ENCODE measurements around the gene CYP39A1. TPM values are rescaled to one million over a fixed set of nuclear protein-coding genes. Genes with fewer than 3 reads are reported as not detected.

CYP39A1 gene
- polyA plus RNA-seq, 6 donors from 2014 or later: not detected

DNA sequence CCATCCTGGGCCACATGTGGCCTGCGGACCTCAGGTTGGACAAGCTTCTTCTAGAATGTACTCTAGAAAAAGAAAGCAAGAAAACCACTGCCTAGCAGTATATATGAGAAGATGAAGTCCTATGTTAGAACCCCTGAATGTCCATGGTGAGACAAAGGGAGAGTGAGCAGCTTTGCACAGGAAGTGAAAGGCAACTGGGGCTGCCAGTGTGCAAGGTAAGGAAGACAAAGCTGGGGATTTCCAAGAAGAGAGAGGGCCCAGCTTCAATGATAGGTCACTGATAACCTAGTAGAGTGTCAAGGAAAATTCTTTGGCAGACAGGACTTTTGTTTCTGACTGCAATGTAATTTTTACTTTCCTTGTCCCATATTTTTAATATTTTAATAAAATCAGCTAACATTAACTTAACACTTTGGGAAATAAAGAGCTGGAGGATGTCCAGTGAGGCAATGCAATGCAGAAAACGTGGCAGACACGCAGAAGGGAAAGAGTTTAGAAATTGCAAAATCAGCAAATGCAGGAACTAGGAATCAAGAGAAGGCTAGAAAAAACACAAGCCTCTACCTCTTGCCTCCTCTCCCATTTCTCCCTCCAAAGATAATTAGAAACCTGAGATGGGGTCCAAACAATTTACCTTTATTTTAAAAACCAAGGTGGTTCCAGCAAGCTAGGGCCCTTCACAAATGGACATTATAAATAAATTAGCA, 47.4 kb downstream of the CYP39A1 start:
- H3K9me3 Mint-ChIP-seq: peaks cover 0 to 2% (median 0%) of the 10 kb centered on the region in 7 donors
- no peak for DNase-seq
- no peaks in the 10 kb centered on the region for H3K36me3 Mint-ChIP-seq
- H3K27me3 Mint-ChIP-seq: peaks cover 13 to 22% (median 19%) of the 10 kb centered on the region in 3 donors
- no peaks in the 10 kb centered on the region for H3K4me1 Mint-ChIP-seq
- H3K27ac Mint-ChIP-seq: peak overlapping the region in 1 of 6 donors; percentile 9
- H3K4me3 Mint-ChIP-seq: no peak overlapping the region
- ATAC-seq (ENCODE audit: low read depth in 2 of 2): no peak

GRCh38 chr6:46598215-46598614, 54.4 kb downstream of the CYP39A1 start:
- H3K4me3 Mint-ChIP-seq: no peak overlapping the region
- H3K4me1 Mint-ChIP-seq: no peaks in the 10 kb centered on the region
- H3K36me3 Mint-ChIP-seq: no peaks in the 10 kb centered on the region
- DNase-seq: no peak
- peaks cover 8 to 31% (median 17%) of the 10 kb centered on the region in 3 donors for H3K27me3 Mint-ChIP-seq
- peaks cover 0 to 11% (median 4%) of the 10 kb centered on the region in 7 donors for H3K9me3 Mint-ChIP-seq
- H3K27ac Mint-ChIP-seq: no peak overlapping the region
- ATAC-seq (ENCODE audit: low read depth in 2 of 2): no peak

DNA sequence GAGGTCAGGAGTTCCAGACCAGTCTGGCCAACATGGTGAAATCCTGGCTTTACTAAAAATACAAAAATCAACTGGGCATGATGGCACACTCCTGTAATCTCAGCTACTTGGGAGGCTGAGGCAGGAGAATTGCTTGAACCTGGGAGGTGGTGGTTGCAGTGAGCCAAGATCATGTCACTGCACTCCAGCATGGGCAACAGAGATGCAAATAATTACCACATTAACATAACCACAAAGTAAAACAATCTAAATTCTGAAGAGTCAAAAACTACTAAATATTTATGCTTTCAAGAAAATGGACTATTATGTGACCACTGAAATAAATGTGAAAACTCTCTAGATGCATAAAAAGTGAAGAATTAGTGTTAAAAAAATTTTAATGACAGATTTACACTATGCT, 59.9 kb downstream of the CYP39A1 start:
- ATAC-seq (ENCODE audit: low read depth in 2 of 2) (no peak), DNase-seq (no peak)
- Mint-ChIP-seq H3K9me3 (peaks cover 0 to 11% (median 4%) of the 10 kb centered on the region in 7 donors), H3K4me1 (no peaks in the 10 kb centered on the region), H3K27me3 (peaks cover 10 to 14% (median 11%) of the 10 kb centered on the region in 3 donors), H3K4me3 (no peak overlapping the region), H3K36me3 (no peaks in the 10 kb centered on the region), H3K27ac (no peak overlapping the region)

DNA sequence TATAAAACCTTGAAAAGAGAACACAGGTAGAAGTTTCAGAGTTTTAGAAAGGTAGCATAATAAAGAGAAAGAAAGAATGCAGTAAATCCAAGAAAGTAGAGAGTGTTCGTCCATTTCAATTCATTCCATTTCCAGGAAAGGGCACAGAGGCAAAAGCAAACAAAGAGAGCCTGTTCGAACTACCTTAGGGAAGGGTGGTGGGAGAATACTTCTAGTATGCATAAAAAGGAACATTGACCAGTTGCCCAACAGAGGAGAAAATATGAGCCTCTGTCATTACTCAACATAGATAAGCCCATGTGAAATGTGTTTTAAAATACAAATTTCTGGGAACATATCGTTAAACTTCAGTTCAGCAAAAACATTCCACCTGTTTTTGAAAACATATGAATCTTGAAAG, 60.6 kb downstream of the CYP39A1 start:
- Mint-ChIP-seq H3K27ac (no peak overlapping the region), H3K4me3 (no peak overlapping the region), H3K4me1 (no peaks in the 10 kb centered on the region), H3K27me3 (peaks cover 10 to 14% (median 11%) of the 10 kb centered on the region in 3 donors), H3K9me3 (peaks cover 0 to 11% (median 4%) of the 10 kb centered on the region in 7 donors), H3K36me3 (no peaks in the 10 kb centered on the region)
- no peak for ATAC-seq (ENCODE audit: low read depth in 2 of 2)
- DNase-seq: no peak

DNA sequence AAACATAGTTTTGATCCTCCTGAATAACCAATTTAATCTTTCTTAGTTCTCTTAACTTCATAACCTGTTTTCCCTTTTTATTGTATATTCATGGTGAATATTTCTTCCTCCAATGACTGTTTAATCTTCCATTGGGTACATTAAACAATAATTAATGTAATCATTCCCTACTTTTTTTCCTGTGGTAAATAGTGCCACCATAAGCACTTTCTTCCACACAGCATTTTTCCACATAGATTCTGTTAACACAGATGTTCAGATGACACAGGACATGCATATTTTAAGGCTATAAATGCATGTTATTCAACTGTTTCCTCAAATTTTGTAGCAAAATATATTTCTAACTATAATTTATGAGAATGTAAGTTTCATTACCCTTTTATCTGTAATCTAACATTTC, 61.9 kb downstream of the CYP39A1 start:
- no peaks in the 10 kb centered on the region for H3K36me3 Mint-ChIP-seq
- ATAC-seq (ENCODE audit: low read depth in 2 of 2) (no peak), DNase-seq (no peak)
- no peak overlapping the region for H3K27ac Mint-ChIP-seq
- H3K4me1 Mint-ChIP-seq: no peaks in the 10 kb centered on the region
- peaks cover 0 to 11% (median 4%) of the 10 kb centered on the region in 7 donors for H3K9me3 Mint-ChIP-seq
- H3K4me3 Mint-ChIP-seq: no peak overlapping the region
- H3K27me3 Mint-ChIP-seq: peaks cover 11 to 14% (median 14%) of the 10 kb centered on the region in 3 donors

DNA sequence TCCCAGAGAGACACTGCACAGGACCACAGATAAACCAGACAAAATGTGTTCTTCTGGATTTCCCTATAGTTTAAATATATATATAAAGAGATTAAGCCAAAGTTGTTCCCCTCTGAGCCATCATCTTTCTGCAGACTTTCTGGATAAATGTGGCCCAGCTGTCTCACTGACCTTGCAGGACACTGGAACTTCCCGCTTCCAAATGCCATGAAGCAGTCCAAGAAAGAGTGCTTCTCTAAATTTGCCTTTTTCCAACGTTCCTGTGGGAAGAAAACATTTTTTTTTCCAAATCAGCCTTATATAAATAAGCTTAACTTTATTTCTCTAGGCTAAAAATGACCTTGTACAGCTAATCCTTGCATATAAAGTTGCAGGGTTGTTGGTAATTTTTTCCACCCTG, 65.7 kb downstream of the CYP39A1 start:
- H3K36me3 Mint-ChIP-seq: no peaks in the 10 kb centered on the region
- H3K4me3 Mint-ChIP-seq: no peak overlapping the region
- ATAC-seq (ENCODE audit: low read depth in 2 of 2) (no peak), DNase-seq (no peak)
- H3K4me1 Mint-ChIP-seq: no peaks in the 10 kb centered on the region
- no peaks in the 10 kb centered on the region for H3K9me3 Mint-ChIP-seq
- H3K27me3 Mint-ChIP-seq: peaks cover 14 to 19% (median 15%) of the 10 kb centered on the region in 3 donors
- no peak overlapping the region for H3K27ac Mint-ChIP-seq

GRCh38 chr6:46584586-46584985, 68.0 kb downstream of the CYP39A1 start:
- no peak for DNase-seq
- H3K27me3 Mint-ChIP-seq: peaks cover 14 to 15% (median 14%) of the 10 kb centered on the region in 3 donors
- ATAC-seq (ENCODE audit: low read depth in 2 of 2): no peak
- H3K4me3 Mint-ChIP-seq: no peak overlapping the region
- peaks cover 0 to 2% (median 0%) of the 10 kb centered on the region in 7 donors for H3K9me3 Mint-ChIP-seq
- H3K27ac Mint-ChIP-seq: no peak overlapping the region
- H3K4me1 Mint-ChIP-seq: no peaks in the 10 kb centered on the region
- no peaks in the 10 kb centered on the region for H3K36me3 Mint-ChIP-seq

DNA sequence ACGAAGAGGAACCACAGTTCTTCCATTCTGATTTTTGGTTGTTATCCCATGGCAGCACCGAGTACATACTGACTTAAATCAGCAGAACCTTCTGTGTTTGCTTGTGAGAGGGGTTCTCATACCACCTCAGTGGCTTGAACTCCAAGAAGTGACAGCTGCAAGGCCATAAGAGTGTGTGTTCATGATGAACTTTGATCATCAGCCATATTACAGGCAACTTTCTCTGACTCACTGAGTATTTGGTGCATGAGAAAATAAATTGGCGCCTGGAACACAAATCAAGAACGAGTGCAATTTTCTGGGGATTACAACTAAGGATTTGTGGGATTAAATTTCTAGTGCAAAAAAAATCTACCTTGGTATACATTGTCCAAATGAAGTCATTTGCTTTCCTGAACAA, 68.9 kb downstream of the CYP39A1 start:
- Mint-ChIP-seq H3K4me1 (no peaks in the 10 kb centered on the region), H3K27me3 (peaks cover 6 to 12% (median 8%) of the 10 kb centered on the region in 3 donors), H3K4me3 (no peak overlapping the region), H3K27ac (no peak overlapping the region), H3K9me3 (peaks cover 0 to 2% (median 0%) of the 10 kb centered on the region in 7 donors), H3K36me3 (no peaks in the 10 kb centered on the region)
- ATAC-seq (ENCODE audit: low read depth in 2 of 2) (no peak), DNase-seq (no peak)

GRCh38 chr6:46583081-46583480, 69.5 kb downstream of the CYP39A1 start:
- Mint-ChIP-seq H3K4me3 (no peak overlapping the region), H3K9me3 (peaks cover 0 to 2% (median 0%) of the 10 kb centered on the region in 7 donors), H3K27ac (no peak overlapping the region), H3K4me1 (no peaks in the 10 kb centered on the region), H3K27me3 (peaks cover 0 to 10% (median 8%) of the 10 kb centered on the region in 3 donors), H3K36me3 (no peaks in the 10 kb centered on the region)
- no peak for ATAC-seq (ENCODE audit: low read depth in 2 of 2)
- no peak for DNase-seq

DNA sequence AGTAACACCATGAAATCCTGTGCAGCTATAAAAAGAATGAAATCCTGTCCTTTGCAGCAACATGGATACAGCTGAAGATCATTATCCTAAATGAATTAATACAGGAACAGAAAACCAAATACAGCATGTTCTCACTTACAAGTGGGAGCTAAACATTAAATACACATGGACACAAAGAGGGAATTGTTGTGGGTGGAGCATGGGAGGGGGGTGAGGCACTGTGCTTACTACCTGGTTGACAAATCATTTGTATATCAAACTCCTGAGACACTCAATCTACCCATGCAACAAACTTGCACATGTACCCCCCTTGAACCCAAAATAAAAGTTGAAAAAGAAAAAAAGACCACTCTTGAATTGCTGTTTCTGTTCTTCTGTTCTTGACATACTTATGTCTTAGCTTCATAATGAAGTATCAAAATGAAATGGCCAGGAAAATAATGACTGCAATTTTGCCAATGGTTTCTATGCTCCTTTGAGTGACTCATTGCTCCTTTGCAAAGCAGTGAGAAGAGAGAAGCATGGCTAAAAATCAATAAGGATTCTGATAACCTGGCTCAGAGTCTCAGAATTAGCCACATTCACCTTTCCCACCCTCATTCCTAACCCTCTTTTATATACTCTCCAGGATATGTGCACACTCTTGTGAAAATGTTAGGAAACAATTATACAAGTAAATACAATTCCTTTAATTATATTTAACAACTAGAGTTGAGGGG, 71.0 kb downstream of the CYP39A1 start:
- no peaks in the 10 kb centered on the region for H3K4me1 Mint-ChIP-seq
- no peak overlapping the region for H3K4me3 Mint-ChIP-seq
- H3K27me3 Mint-ChIP-seq: peaks cover 8 to 11% (median 10%) of the 10 kb centered on the region in 3 donors
- peaks cover 0 to 2% (median 0%) of the 10 kb centered on the region in 7 donors for H3K9me3 Mint-ChIP-seq
- no peak for ATAC-seq (ENCODE audit: low read depth in 2 of 2)
- H3K27ac Mint-ChIP-seq: no peak overlapping the region
- H3K36me3 Mint-ChIP-seq: no peaks in the 10 kb centered on the region
- no peak for DNase-seq

- peaks cover 17 to 33% (median 20%) of the 10 kb centered on the region in 3 donors for H3K27me3 Mint-ChIP-seq
- no peaks in the 10 kb centered on the region for H3K4me1 Mint-ChIP-seq
- peaks cover 7 to 21% (median 10%) of the 10 kb centered on the region in 7 donors for H3K9me3 Mint-ChIP-seq
- peaks cover 9% of the 10 kb centered on the region in 2 donors for H3K36me3 Mint-ChIP-seq
- ATAC-seq (ENCODE audit: low read depth in 2 of 2) (no peak), DNase-seq (no peak)
- no peak overlapping the region for H3K27ac Mint-ChIP-seq
- H3K4me3 Mint-ChIP-seq: no peak overlapping the region
Observed at GRCh38 chr6:46575530-46575929, 77.1 kb downstream of the CYP39A1 start.

DNA sequence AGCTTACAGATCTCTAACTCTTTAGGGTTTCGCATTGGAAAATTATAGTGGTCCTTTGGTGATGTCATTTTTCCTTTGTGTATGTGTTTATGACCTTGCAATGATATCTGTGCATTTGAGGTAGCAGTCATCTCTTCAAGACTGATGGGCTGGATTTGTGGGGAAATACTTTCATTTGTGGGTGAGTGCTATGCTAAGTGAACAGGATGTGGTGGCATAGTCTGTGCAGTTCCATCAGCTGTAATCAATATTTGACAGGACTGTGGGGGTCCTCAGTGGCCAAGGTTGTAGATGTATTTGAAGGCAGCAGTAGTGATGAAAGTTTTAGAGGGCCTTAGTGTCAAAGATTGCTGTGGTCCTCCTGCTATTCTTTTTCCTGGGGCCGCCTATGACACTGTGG, 79.5 kb downstream of the CYP39A1 start:
- ATAC-seq (ENCODE audit: low read depth in 2 of 2) (no peak), DNase-seq (no peak)
- H3K27ac Mint-ChIP-seq: peak overlapping the region in 1 of 6 donors; percentile 4
- peaks cover 7 to 27% (median 12%) of the 10 kb centered on the region in 7 donors for H3K9me3 Mint-ChIP-seq
- H3K27me3 Mint-ChIP-seq: peaks cover 21 to 28% (median 26%) of the 10 kb centered on the region in 3 donors
- H3K4me3 Mint-ChIP-seq: no peak overlapping the region
- peaks cover 9% of the 10 kb centered on the region in 2 donors for H3K36me3 Mint-ChIP-seq
- no peaks in the 10 kb centered on the region for H3K4me1 Mint-ChIP-seq

DNA sequence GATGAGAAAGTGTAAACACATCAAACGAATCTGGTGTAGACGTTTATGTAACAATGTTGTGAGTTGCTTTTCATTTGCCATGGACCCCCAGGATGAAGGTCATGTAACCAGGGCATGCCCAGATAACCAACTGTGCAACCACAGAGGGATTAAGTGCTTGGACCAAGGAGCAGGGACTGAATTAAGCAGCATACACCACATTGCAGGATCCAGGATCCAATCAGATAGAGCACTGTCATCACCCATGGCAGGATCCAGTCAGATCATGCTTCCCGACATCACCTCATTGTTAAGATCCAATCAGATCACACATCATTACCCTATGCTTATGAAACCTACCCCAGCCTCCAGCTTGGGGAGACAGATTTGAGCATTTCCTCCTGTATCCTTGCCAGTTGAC, 87.1 kb downstream of the CYP39A1 start:
- ATAC-seq (ENCODE audit: low read depth in 2 of 2) (no peak), DNase-seq (no peak)
- Mint-ChIP-seq H3K27me3 (peaks cover 9 to 17% (median 13%) of the 10 kb centered on the region in 3 donors), H3K27ac (no peak overlapping the region), H3K36me3 (no peaks in the 10 kb centered on the region), H3K9me3 (peaks cover 0 to 16% (median 4%) of the 10 kb centered on the region in 7 donors), H3K4me1 (no peaks in the 10 kb centered on the region), H3K4me3 (no peak overlapping the region)

DNA sequence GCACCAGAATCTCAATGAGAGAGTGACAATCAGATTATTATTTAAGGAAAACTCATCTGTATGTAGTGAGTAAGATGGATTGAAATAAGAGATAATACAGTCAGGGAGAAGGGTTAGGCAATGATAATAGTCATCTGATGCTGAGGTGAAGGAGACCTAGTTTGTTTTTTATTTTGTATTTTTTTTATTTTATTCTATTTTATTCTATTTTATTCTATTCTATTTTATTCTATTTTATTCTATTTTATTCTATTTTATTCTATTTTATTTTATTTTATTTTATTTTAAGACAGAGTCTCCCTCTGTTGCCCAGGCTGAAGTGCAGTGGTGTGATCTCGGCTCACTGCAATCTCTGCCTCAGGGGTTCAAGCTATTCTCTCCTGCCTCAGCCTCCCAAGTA, 88.7 kb downstream of the CYP39A1 start:
- H3K9me3 Mint-ChIP-seq: peaks cover 0 to 11% (median 2%) of the 10 kb centered on the region in 7 donors
- ATAC-seq (ENCODE audit: low read depth in 2 of 2) (no peak), DNase-seq (no peak)
- no peaks in the 10 kb centered on the region for H3K4me1 Mint-ChIP-seq
- H3K27ac Mint-ChIP-seq: no peak overlapping the region
- H3K36me3 Mint-ChIP-seq: no peaks in the 10 kb centered on the region
- peaks cover 13 to 18% (median 16%) of the 10 kb centered on the region in 3 donors for H3K27me3 Mint-ChIP-seq
- no peak overlapping the region for H3K4me3 Mint-ChIP-seq

Measured in naive B cell (primary cell).